ENCODE measurements around the gene AP1S3.

GRCh38 chr2:223729781-223730180 lies 107.6 kb downstream of the AP1S3 start:
- no peak for TF ChIP-seq PRDM1 (tag by site-specific recombination; IDR thresholded peaks at IDR 0.05)
- no peak for TF ChIP-seq ZIC2 (tag by site-specific recombination; IDR thresholded peaks at IDR 0.05)
- TF ChIP-seq CTCF (tag by site-specific recombination; IDR thresholded peaks at IDR 0.05) = no peak
- no peak for TF ChIP-seq YY1 (tag by site-specific recombination; IDR thresholded peaks at IDR 0.05)
- no peak for TF ChIP-seq PRDM10 (tag by site-specific recombination; IDR thresholded peaks at IDR 0.05)
- no peak for TF ChIP-seq KLF16 (tag by site-specific recombination; IDR thresholded peaks at IDR 0.05)
- TF ChIP-seq TSHZ1 (tag by site-specific recombination; IDR thresholded peaks at IDR 0.05; ENCODE audit: borderline replicate concordance) = no peak
- TF ChIP-seq ZNF416 (tag by site-specific recombination; IDR thresholded peaks at IDR 0.05) = no peak
- TF ChIP-seq ZNF114 (tag by site-specific recombination; IDR thresholded peaks at IDR 0.05) = no peak

Measured in HEK293 (cell line).